HG03066 (cell line): ENCODE measurements around the gene SND1.

Experiments
- ATAC-seq: cut with Tn5 transposase; IDR thresholded peaks from one replicate; pipeline ENCODE4 v1.9.1; 2021; ENCODE audit warnings: low read depth; ENCODE audit not compliant: unreplicated experiment

SND1 gene

GRCh38 chr7:127682140-127682539 lies 30.1 kb downstream of the SND1 start:
- ATAC-seq = no peak

- peak; percentile 64 for ATAC-seq
These were observed 32.0 kb downstream of the SND1 start for GRCh38 chr7:127683776-127684681.

- ATAC-seq = no peak
These were observed 37.3 kb downstream of the SND1 start for GRCh38 chr7:127689194-127689772.

- ATAC-seq = no peak
These were observed 38.3 kb downstream of the SND1 start for GRCh38 chr7:127690337-127690736.

GRCh38 chr7:127690806-127691205 lies 38.8 kb downstream of the SND1 start:
- no peak for ATAC-seq

GRCh38 chr7:127692200-127692599 lies 40.2 kb downstream of the SND1 start:
- no peak for ATAC-seq

GRCh38 chr7:127699853-127700252 lies 47.9 kb downstream of the SND1 start:
- no peak for ATAC-seq

GRCh38 chr7:127702052-127702652 lies 50.2 kb downstream of the SND1 start:
- ATAC-seq = no peak

- ATAC-seq = no peak
These were observed 50.9 kb downstream of the SND1 start for GRCh38 chr7:127702938-127703337.

GRCh38 chr7:127704211-127704610 lies 52.2 kb downstream of the SND1 start:
- ATAC-seq = no peak

- ATAC-seq = no peak
These were observed 53.5 kb downstream of the SND1 start for GRCh38 chr7:127705461-127705959.

- no peak for ATAC-seq
These were observed 54.8 kb downstream of the SND1 start for GRCh38 chr7:127706766-127707165.

- ATAC-seq = no peak
These were observed 56.2 kb downstream of the SND1 start for GRCh38 chr7:127708201-127708600.

- no peak for ATAC-seq
These were observed 56.8 kb downstream of the SND1 start for GRCh38 chr7:127708788-127709187.

- ATAC-seq = no peak
These were observed 58.6 kb downstream of the SND1 start for GRCh38 chr7:127710635-127711034.

- ATAC-seq = no peak
These were observed 59.9 kb downstream of the SND1 start for GRCh38 chr7:127711872-127712271.

- ATAC-seq = no peak
These were observed 61.0 kb downstream of the SND1 start for GRCh38 chr7:127713006-127713405.

GRCh38 chr7:127713758-127714157 lies 61.8 kb downstream of the SND1 start:
- ATAC-seq = no peak

- no peak for ATAC-seq
These were observed 63.3 kb downstream of the SND1 start for GRCh38 chr7:127715272-127715671.

GRCh38 chr7:127715901-127716300 lies 63.9 kb downstream of the SND1 start:
- ATAC-seq = no peak

- no peak for ATAC-seq
These were observed 65.7 kb downstream of the SND1 start for GRCh38 chr7:127717502-127718339.
